GM12865 (cell line): Measurements from ENCODE around the gene AMOT.

Experiments used
- DNase-seq: peaks from one replicate; pipeline ENCODE4 v3.0.0; 2010; ENCODE audit warnings: low read depth
- H3K4me3 ChIP-seq: 2 replicates; pipeline ENCODE4 v1.5.1; 2011; ENCODE audit warnings: mild to moderate bottlenecking, low read depth, low read length, control low read depth
- CTCF ChIP-seq: IDR thresholded peaks from 2 replicates; pipeline ENCODE4 v1.5.1; 2011; ENCODE audit warnings: low read length, control low read depth, low read depth, inconsistent platforms; ENCODE audit not compliant: insufficient read depth; ENCODE audit errors: missing control alignments

Gene AMOT

GRCh38 chrX:112798736-112799135 lies 41.9 kb downstream of the AMOT start:
- no peak for DNase-seq
- TF ChIP-seq CTCF = no peak
- H3K4me3 ChIP-seq = no peak overlapping the region

GRCh38 chrX:112789931-112790330 lies 50.7 kb downstream of the AMOT start:
- no peak for DNase-seq
- no peak overlapping the region for H3K4me3 ChIP-seq
- TF ChIP-seq CTCF = no peak

- no peak for TF ChIP-seq CTCF
- no peak for DNase-seq
- no peak overlapping the region for H3K4me3 ChIP-seq
Observed at GRCh38 chrX:112786076-112786475, 54.6 kb downstream of the AMOT start.

- no peak for TF ChIP-seq CTCF
Observed at GRCh38 chrX:112785344-112785743, 55.3 kb downstream of the AMOT start.

GRCh38 chrX:112784692-112785091 lies 55.9 kb downstream of the AMOT start:
- no peak for TF ChIP-seq CTCF
- DNase-seq = no peak

More at GRCh38 chrX:112785344-112785743, 55.3 kb downstream of the AMOT start:
- no peak overlapping the region for H3K4me3 ChIP-seq
- no peak for DNase-seq

GRCh38 chrX:112779139-112779538 lies 61.5 kb downstream of the AMOT start:
- no peak for TF ChIP-seq CTCF
- DNase-seq = no peak

More at GRCh38 chrX:112784692-112785091, 55.9 kb downstream of the AMOT start:
- H3K4me3 ChIP-seq = no peak overlapping the region

GRCh38 chrX:112774651-112775293 lies 65.9 kb downstream of the AMOT start:
- no peak for TF ChIP-seq CTCF
- H3K4me3 ChIP-seq = no peak overlapping the region
- DNase-seq = no peak

More at GRCh38 chrX:112779139-112779538, 61.5 kb downstream of the AMOT start:
- H3K4me3 ChIP-seq = no peak overlapping the region
